ENCODE data around the gene DNLZ.

Gene DNLZ

DNA sequence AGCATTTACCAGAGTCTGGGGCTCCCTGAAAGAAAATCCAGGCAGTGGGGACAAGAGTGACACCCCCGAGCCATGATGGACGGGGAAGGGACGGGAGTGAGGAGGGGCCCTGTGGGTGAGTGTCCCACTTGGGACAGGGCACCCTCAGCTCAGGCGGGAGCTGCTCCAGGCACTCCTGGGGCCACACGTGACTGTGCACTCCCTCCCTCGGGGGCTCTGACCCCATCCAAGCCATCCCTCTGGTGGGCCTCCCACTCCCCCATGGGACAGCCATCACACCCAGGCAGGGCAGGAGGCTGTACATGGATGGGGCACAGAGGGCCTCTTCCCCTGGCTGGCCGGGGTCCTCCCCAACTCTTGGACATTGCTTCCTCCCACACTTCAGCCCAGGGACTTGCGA is 12.9 kb upstream of the DNLZ start:
- no peak for DNase-seq (ENCODE audit: low read depth in 2 of 2)

DNA sequence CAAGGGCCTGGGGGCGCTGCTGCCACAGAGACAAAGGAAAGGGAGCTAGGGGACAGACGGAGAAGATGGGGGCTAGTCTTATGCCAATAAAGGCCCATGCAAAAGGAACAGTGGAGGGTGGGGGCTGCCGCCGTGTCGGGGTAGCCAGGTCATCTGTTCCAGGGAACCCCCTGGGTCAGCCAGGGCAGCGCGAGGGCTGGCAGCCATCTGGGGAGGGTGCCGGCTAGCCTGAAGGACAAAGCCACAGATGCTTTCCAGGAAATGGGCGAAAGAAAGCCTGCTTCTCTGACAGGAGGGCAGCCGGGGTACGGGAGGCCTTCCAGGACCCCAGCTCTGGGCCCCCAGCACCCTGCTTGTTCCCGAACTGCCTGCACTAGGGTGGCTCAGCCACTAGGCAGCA is 11.6 kb upstream of the DNLZ start:
- DNase-seq (ENCODE audit: low read depth in 2 of 2) = no peak

DNA sequence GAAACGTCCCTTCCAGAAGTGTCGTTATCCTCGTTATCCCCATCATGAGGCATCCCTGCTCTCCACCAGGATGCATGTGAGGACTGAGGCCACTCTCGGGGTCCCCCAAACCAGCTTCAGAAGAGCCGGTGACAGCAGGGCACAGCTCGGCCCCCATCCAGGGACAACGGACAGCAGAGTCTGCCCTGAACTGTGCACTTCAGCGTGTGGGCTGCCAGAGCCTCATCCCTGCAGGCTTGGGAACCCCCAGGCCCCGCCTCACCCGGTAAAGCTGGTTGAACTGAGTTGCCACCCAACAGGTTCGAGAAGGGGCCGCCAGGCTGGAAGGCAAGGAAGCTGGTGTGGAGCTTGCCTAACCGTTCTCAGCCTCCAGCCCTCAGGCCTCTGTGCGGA is 10.6 kb upstream of the DNLZ start:
- DNase-seq (ENCODE audit: low read depth in 2 of 2) = no peak

DNA sequence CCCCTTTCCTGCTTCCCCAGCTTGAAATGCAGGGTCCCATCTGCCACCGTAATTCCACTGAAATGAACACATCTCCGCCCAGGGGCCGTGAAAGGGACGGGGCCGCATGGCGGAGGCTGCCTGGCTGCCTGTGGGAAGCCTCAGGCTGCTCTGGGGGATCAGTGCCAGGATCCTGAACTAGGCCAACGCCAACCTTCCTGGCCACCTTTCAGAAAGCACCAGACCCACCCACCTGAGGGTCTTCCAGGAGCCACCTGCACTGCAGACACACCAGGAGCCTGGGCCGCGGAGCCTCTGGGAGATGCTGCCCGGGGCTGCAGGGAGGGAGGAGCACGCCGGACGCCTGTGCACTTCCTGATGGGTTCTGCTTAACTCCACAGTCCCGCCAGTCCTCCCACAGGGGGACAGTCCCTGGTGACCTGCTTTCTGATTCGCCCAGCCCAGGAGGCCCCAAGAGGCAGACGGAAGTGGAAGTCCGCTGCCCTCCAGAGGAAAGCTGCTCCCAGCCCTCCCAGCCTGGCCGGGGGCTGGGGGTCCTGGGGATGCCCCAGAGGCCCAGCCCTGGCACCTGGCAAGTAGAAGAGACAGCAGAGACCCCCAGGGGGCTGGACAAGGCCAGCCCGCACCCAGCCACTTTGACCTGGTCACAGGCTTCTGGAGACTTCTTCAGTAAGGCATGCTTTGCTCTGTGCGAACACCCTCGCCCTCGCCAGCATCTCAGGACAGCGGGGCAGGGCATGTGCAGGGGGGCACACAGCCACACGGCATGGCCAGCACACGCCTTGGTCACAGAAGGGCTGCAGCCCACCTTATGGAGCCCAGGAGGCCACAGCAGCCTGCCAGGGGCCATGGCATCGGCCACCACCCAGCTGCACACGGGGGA is 10.0 kb upstream of the DNLZ start, which contains the start of gene CARD9:
Gene CARD9 (minus strand): TSS at position 370 of the 883 bp plus-strand sequence. CDS start 1,591 bp downstream, outside the sequence.
- no peak for DNase-seq (ENCODE audit: low read depth in 2 of 2)

DNA sequence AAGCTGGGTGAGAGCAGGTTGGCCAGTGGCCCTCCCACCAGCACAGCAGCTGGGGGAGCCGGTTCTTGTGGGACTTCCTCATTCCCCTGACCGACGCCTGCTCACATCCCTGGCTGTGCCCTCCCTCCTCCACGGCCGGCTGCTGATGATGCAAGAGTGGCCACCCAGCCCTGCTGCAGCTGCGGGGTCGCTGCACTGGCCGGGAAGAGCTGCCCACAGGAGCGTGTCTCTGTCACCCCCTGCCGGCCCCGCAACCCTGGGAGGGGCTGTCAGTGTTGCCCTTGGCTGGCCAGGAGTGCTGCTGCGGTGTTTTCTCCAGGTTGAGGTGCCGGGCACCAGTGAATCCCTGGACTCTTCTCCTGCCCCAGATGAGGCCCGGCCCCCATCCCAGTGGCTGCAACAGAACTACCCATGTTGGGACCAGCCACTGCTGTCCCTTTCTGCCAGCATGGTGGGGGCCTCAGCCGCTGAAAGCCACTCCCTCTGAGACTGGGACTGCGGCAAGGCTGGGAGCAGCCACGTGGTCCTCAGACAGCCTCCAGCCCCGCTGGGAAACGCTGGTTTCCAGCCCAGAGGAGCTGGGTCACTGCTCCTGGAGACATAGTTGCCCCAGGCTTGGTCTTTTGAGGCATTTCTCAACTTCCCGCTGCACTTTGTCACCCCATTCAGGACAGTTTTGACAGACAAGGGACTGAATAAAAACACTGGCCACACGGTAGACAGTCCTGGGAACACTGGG is 9.2 kb upstream of the DNLZ start:
- no peak for DNase-seq (ENCODE audit: low read depth in 2 of 2)

DNA sequence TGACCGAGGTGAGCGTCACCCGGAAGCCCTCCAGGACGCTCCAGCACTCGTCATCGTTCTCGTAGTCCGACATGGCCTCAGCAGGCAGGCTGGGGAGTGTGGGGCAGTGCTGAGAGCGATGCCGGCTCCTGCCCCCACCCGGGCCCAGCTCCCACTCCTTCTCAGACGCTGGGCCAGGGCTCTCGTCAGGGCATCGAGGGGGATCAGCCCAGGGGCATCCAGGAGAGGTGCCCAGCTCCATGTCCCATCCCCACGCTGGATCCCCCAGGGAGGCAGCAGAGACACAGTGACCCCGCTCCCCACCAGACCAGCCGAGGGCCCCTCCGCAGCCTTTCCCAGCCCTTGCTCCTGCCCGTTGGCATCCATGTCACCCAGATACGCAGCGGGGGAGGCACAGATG is 8.5 kb upstream of the DNLZ start:
- no peak for DNase-seq (ENCODE audit: low read depth in 2 of 2)

DNA sequence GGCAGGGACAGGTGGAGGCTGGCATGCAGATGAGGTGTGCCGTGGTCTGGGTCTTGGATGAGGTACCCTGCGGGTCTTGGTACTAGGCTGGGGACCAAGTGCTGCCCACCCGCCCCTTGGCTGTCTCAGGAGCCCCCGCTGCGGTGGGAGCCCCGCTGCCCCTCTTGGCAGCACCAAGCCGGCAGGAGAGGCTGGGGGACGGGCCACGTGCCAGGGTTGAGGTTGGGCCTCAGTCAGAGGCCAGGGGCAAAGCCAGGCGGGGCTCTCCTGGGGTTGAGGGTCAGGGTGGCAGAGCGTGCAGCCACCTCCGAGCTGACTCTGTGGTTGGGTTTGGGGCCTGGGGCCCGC is 8.0 kb upstream of the DNLZ start:
- no peak for DNase-seq (ENCODE audit: low read depth in 2 of 2)

DNA sequence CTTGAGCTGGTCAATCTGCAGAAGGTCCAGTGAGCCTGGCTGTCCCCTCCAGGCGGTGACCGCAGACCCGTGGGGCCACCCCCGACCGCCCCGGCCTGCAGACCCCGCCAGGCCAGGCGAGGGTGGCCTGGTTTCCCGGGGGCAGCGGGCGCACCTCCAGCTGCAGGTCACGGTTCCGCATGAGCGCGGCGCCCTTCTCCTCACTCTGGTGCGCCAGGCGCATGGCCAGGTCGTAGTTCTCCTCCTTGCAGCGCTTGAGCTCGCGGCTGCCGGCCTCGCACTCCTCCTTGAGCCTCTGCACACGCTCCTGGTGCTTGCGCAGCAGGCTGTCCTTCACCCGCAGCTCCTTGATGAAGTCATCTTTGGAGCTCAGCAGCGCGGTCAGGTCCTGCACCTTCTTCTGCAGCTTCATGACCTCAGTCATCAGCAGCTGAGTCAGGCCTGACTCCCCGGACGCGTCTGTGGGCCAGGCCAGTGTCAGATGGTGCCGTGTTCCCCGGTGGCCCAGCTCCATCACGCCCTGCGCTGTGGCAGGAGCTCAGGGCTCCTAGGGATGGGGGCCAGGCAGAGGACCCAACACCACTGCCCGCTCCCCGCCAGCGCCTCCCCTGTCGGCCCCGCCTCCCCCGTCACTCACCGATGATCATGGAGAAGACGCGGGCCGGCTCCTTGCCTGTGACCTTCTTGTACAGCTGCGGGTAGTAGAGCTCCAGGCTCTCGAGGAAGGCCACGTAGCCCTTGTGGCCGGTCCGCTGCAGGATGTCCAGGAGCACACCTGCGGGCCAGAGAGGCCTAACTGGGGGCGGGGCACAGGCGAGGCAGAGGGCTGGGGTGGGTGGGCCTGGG is 7.4 kb upstream of the DNLZ start:
- DNase-seq (ENCODE audit: low read depth in 2 of 2) = no peak

DNA sequence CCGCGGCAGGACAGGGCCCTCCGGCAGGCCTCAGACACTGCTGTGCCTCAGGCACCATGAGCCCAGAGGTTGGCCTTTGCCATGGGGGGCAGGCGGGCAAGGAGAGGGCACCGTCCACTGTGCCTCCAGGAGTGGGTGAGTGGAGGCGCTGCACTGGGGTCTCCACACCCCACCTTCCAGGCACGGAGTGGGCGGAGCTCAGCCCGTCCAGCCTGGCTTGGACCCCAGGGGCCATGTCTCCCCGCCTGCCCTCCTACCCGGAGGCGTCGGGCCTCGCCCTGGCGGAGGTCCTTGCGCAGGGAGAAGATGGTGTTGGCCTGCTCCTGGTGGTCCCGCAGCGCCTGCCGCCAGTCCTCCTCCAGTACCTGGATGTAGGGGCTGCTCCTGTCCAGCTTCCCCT is 6.5 kb upstream of the DNLZ start:
- DNase-seq (ENCODE audit: low read depth in 2 of 2) = no peak

DNA sequence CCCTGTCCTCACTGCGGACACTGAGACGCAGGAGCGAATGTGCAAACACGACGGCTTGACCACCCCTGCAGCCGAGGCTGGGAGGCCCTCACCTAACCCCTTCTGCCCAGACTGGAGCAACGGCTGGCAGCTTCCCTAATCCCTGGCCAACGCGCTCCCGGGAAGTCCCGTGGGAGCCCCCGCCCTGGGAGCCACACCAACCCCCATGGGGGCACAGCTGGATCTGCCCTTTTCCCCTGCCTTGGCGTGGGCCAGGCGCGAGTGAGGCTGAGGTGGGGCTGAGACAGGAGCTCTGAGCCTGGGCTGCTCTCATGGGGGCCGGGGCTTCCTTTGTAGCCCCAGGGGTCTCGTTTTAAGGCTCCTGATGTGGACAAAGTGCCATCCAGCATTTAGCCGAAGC is 4.6 kb upstream of the DNLZ start:
- no peak for DNase-seq (ENCODE audit: low read depth in 2 of 2)

DNA sequence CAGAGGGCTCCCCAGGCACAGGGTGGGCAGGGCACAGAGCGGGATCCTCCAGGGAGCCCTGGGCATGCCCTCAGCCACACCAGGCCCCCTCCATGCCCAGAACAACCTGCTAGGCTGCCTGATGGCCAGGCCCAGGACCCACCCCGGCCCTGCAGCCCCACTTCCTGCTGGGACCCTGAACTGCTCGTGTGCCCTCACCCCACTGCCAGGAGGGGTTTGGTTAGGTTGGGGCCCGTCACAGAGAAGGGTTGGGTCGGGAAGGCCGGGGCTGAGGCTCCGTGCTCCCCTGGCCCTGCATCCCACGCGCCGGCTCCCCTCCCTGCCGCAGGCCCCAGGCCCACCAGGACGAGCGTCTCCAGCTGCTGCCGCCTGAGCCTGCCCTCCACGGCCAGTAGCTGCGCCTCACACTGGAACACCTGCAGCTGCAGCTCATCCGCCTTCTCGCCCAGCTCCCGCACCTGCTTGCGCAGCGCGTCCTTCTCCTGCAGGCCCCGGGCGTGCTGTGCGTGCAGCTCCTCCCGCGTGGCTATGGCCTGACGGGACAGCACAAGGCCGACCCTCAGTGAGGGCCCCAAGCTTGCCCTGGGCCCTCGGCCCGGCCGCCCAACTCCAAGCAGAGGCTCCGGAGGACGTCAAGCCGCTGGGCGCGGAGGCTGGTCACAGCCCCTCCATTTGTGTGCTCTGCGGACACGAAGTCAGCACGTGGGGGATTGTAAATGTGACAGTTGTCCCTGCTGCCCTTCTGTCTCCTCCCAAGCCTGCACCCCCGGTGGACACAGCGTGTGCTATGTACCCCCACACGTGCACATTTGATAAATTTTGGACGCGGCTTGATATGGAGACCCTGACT is 4.0 kb upstream of the DNLZ start:
- DNase-seq (ENCODE audit: low read depth in 2 of 2) = no peak

DNA sequence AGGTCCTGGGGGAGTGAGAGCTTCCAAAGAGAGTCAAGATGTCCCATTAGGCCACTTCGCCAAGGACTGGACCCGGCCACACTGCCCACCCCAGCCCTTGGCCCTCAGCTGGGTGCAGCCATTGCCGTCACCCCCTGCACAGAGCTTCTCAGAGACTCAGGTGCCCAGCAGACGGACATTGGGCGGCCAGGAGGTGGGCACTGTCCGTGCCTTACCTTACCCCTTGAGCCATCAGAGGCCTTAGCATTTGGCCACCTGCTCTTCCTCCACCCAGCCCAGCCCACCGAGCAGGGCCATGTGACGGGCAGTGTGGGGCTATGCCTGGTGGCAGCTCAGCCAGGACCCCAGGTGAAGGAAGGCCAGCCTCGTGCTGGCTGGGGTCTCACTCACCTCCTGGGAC is 3.3 kb upstream of the DNLZ start:
- DNase-seq (ENCODE audit: low read depth in 2 of 2) = no peak

DNA sequence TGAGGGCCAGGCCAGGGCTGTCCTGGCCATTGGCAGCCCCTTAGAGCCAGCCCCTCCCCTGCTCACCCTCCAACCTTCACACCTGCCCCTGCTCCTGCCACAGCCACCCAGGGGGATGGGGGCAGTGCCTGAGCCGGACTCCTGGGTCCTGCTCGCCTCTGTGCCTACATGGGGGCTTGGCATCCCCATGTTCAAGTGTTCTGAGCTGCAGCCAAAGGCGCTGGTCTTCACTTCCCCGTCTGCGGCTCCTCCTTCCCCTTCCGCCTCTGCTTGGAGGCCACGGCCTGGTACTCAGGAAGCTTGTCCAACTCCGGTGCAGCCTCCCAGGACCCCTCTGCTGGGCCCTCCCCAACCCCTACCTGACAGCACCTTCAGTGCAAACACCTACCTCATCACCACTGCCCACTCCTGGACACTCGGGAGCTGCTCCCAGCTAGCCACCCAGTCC is 2.3 kb upstream of the DNLZ start:
- DNase-seq (ENCODE audit: low read depth in 2 of 2) = no peak

DNA sequence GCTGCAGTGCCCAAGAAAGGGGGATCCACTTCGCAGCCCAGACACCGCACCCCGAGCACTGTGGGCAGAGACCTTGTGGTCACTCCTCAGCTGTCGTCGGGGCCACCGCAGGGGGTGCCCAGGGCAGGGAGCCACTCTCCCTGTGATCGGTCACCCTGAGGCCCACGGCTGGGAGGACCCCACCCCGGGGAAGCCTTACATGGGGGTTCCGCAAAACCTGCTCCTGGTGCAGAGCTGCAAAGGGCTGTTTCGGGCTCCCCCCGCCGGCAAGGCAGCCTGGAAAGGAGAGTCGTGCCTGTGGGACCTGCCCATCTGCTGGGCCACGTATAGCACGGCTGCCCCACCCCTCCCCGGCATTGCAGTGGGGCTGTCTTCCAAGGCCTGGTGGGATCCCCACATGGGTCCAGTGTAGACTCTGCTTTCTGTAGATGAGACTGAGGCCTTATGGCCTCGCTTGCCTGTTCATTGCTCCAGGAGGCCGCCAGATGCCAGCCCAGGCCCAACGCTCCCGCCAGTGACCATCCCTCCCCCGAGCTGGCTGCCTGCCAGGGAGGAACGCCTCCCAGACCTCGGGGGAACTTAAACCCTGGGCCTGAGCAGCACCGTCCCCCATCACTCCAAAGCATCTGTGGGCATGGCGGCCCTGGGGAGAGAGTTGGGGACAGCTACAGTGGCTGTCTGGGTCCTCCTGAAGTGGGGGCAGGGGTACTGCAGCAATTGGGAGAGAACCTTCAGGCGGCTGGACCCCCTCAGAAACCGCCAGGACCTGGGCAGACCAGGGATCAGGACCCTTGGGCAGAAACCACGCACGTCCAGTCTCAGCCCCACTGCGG is 1.6 kb upstream of the DNLZ start:
- no peak for DNase-seq (ENCODE audit: low read depth in 2 of 2)

DNA sequence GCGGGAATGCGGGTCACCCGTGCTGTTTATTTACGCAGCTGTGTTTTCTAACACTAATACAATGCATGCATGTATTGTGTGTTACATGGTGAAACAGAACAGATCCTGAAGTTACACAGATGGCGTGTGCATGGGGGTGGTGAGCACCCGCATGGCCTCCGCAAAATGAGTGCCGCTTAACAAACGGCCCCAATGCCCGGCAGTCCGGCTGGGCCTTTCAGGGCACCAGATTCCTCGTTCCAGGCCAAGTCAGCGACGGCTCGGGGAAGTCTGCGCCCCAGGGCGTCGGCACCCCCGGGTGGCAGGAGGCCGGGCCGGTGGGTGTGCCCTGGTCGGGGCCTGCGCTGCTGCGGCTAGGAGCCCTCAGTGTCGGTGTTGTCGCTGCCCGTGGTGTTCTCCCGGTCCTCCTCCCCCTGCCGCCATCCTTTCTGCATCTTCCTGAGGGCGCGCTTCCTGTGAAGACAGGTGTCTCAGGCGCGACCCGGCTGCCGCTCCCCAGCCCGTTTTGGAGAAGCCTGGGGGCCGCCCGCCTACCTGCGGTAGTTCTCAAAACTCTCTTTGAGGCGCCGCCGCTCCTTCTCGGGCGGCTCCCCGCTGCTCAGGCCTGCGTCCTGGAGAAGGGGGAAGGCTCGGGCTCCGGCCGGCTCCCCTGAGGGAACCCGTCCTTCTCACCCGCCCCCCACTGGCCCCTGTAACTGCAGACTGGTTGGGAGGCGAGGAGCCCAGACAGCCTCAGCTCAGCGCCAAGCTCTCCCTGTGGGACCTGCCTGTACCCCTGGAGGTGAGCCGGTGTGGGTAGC is 605 bp upstream of the DNLZ start:
- DNase-seq (ENCODE audit: low read depth in 2 of 2) = no peak

DNA sequence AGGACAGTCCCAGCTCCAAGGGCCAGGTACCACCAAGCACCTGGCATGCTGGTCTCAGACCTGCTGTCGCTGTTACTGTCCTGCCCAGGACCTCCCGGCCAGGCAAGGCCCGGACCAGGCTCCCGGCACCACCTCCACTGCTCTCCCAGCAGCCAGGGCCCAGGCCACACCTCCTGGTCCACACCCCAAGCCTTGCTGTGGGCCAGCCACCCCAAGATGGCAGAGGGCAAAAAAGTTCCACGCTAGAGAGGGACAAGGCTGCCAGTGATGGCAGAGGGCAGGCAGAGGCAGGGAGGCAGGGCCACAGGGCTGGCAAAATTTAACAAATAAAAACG is 1.1 kb downstream of the DNLZ start:
- no peak for DNase-seq (ENCODE audit: low read depth in 2 of 2)

DNA sequence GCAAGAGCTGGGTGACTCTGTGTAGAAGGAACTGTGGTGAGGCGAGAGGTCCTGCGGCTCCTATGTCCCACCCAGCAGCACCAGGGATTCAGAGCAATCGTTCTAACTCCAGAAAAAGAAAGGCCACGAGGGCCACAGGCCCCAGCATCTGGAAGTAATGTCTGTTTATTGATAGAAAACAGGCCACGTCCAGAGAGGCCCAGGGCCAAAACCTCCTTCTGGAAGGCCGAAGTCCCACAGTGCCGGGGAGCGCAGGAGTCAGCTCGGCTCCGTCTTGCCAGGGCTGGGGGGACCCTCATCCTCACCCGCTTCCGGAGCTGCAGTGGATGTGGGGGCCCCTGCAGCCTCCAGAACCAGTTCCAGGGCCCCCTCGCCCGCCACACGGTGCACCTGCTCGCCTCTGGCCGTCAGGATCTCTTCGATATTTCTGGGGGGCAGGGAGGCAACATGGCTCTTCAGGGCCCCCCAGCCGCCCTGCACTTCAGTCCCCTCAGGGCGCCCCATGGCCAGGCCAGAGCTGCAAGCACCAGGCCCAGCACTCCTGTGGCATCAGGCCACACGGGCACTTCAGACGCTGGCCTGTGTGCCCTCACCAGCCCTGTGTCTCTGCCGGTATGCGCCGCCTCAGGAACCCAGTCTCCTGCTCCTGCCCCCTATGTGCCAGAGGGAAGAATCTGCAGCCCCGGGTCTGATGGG is 1.6 kb downstream of the DNLZ start:
- DNase-seq (ENCODE audit: low read depth in 2 of 2) = no peak

DNA sequence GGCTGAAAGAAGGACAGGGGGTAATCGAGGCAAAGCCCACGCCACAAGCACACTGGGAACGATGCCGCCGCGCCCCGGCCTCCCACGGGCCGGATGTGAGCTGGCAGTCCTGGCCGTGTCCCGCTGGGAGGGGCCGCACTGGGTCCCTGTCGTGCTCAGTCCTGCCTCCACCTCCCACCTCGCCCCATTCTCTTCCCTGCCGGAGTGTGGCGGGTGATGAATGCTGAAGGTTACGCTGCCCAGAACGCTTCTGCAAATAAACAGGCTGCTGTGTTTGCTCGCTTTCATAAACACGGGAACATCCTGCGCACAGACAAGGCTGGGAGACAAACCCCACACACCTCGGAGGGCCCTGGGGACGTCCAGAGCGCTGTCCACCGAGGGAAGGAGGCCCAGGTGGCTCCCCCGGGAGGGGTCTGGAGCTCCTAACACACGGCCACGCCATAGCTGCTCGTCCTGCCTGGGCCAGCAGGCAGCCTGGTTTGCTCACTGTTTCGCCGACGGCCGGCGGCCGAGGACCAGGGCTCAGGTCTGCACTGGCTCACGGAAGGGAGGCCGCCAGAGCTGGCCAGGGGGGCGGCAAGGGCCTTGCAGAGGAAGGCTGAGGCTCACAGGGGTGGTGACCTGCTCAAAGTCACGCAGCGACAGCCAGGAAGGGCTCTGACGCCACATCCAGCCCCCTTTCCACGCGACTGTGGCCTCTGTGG is 2.3 kb downstream of the DNLZ start:
- no peak for DNase-seq (ENCODE audit: low read depth in 2 of 2)
